Fibroblast of peridontal ligament (primary cell): ENCODE results near the gene HS1BP3.

Experiments
- DNase-seq: peaks from one replicate; pipeline ENCODE4 v3.0.0-alpha.2; 2010; ENCODE audit errors: extremely low read depth

The HS1BP3 gene

GRCh38 chr2:20629581-20630171 is 21.2 kb downstream of the HS1BP3 start:
- DNase-seq, result no peak

GRCh38 chr2:20629181-20629580 is 21.7 kb downstream of the HS1BP3 start:
- DNase-seq, result no peak

GRCh38 chr2:20627712-20628380 is 23.1 kb downstream of the HS1BP3 start:
- no peak for DNase-seq

- no peak for DNase-seq
These were observed 24.0 kb downstream of the HS1BP3 start for GRCh38 chr2:20626698-20627513.

DNA sequence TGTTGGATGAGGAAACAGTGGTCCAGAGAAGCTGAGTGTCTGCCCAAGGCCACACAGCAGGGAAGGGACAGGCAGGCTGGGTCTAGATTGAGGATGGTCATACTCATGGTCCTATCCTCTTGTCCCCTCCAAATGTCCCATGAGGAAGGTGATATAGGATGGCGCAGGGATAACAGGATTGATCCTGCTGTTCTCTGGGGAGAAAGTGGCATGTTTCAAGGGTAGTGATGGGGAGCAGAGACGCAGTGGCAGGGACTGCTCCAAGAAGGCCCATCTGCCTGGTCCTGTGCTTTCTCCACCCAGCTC is 24.6 kb downstream of the HS1BP3 start:
- DNase-seq, result no peak

DNA sequence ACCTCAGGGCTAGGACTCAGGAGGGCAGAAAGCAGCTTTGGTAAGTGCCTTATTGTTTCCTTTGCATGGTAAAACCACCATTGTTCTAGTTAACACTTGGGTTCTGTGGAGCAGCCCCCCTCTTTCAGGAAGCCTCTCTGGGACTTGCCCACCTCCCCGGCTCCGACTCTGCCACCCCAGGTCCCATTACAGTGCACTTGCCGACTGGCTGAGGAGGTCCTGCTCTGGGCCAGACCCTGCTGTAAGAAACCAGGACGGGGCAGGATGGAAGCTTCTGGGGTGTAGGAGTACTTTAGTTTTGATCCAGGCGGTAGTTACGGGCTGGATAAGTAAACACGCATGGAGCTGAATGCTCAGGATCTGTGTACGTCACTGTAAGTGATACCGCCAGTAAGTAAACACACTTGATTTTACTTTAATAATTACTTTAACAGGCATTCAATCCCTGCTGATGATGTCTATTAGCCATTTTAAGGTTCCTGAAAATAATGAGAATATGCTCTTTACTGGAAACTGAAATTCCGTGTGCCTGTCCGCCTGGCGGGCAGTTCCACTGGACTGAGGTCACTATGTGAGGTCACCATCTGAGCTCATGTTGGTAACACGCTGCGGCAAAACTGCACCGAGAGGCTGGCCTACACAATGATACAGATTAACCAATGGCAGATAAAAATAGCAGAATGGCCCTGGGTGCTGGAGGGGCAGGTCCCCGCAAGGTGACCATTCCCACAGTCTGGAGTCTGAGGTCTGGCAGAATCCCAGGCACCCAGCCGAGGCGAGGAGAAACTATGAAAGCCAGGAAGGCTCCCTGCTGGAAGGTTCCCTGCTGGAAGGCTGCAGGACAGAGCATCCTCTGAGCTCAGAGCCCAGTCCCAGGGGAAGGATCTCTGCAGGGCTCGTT is 25.2 kb downstream of the HS1BP3 start:
- no peak for DNase-seq

DNA sequence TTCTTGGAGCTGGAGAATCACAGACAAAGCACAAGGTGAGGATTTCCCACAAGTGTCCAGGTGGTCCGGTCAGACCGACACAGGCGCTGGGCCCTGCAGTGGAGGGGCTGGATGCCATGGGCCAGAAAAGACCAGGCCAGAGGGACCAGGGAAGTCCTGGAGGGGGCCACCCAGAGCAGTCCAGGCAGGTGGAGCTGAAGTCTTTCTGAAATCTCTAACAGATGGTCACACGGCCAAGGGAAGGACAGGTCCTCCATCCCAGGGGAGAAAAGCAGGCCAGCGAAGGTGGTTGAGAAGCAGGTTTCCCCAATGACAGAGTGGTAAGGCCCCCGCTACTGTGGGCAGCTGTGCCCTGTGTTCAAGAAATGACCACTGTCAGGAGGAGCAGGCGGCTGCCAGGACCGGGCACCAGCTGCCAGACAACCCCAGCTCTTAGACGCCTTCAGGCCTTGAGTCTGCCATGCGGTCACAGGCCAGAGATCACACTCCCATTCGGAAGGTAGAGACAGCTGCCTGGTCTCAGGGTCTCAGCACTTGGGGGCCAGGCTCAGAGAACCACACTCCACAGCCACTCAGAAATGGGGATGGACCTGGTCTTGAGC is 25.9 kb downstream of the HS1BP3 start:
- DNase-seq, result no peak

DNA sequence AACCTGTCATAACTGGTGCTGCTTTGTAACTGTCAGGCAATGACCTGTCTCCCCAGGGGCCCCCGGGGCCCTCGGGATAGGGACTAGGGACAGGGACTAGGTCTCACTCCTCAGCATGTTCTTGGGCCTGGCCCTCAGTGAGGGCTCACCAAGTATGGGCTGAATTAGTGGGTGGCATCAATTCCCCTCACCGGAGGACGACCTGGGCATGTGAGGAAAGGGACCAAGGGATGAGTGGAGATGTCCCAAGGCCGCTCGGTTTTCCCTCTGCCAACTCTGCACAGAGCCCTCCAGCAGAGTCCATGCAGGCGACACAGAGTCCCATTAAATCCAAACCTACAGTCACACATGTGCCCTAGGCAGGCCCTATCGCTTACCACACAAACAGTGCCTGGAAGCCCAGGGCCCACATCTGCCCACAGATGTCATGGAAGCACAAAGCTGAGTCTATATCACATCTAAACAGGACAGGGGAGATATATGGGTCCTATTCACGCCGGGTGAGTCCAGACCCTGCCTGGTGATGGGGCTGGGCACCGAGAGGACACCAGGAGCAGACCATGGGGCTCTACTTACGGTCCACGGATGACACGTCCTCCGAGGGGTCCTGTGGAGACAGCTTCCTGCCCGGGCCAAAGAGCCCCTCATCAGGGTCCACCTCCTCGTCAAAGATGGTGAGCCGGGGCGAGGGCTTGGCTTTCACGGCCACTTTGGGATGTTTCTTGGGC is 26.6 kb downstream of the HS1BP3 start:
- no peak for DNase-seq

GRCh38 chr2:20623741-20624155 is 27.1 kb downstream of the HS1BP3 start:
- DNase-seq, result no peak

DNA sequence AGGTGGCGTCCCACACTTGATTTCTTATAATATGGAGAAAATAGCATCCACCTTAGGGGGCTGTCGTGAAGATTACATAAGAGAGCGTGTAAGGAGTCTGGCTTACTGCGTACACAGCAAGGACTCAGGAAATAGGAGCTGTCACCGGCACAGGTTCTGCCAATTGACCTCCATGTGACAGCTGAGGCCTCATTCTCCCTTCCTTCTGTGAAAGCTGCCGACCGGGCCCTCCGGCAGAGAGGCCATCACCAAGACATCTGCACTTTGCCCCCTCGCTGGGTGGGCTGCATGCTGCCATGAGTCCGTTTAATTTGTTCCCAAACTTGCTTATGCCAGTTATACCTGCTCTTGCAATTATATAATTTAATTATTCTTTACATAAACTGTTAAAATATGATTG is 27.7 kb downstream of the HS1BP3 start:
- DNase-seq, result no peak

GRCh38 chr2:20622731-20623130 is 28.2 kb downstream of the HS1BP3 start:
- no peak for DNase-seq

- DNase-seq, result no peak
These were observed 28.6 kb downstream of the HS1BP3 start for GRCh38 chr2:20622296-20622686.

- no peak for DNase-seq
These were observed 29.3 kb downstream of the HS1BP3 start for GRCh38 chr2:20621366-20622295.

DNA sequence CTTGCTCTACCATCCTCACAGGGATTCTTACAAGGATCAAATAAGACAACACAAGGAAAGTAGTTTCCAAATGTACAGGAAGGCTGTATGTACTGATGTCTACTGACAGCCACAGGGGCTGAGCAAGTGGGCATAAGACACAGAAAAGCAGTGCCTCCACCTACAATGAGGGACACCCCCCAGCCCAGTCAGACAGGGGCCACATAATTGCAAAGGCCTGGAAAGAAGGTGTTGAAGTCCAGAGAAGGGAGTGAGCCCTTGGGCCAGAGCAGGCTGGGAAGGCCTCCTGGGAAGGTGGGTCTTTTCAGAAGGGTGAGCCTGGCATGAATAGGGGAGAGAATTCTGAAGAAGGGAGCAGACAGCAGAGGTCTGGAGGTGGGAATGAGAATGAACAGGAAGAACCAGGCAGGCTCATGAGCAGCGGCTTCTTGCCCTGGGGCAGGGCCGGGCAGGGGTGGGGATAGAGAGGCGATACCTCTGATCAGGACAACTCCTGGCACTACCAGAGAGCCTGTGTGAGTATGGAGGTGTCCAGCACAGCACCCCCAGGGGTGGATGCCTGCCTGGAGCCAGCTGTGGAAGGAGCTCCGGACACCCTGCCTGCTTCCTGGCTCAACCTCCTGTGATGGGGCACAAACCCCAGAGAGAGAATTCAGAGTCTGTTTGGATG is 30.1 kb downstream of the HS1BP3 start:
- DNase-seq, result no peak

DNA sequence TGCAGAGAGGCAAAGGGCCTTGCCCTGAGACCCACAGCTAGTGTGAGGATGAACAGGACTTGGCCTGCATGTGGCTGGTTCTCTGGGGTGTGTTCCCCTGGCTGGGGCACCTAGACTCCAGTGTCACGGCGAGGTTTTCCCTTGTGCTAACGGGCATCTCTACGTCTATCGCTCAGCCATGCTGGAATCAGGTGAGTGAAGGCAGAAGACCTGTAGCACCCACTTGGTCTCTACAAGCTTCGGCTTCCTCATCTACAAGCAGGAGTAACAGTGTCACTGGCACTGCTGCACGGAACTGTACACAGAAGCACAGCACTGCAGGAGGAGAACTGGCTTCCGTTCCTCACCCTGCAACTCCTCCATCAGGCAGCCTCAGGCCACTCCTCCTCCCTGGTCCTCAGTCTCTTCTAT is 30.6 kb downstream of the HS1BP3 start:
- DNase-seq, result no peak

DNA sequence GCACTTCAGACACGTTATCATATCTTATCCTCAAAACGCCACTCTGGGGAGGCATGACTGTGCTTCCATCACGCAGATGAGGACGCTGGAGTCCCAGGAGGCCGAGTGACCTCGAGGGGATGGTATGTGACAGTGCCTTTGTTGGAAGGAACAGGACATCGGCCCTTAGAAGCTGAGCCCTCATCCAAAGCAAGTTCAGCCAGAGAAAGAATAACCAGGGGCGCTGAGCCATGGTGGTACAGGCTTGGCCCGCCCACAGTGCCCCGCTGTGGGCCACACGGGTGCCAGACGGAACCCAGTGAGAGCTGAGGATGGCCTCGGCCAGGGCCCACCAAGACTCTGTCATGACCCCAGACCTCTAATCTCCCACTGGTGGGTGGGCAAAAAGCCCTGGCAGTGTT is 31.3 kb downstream of the HS1BP3 start:
- no peak for DNase-seq

GRCh38 chr2:20618886-20619521 is 31.9 kb downstream of the HS1BP3 start:
- DNase-seq, result no peak

DNA sequence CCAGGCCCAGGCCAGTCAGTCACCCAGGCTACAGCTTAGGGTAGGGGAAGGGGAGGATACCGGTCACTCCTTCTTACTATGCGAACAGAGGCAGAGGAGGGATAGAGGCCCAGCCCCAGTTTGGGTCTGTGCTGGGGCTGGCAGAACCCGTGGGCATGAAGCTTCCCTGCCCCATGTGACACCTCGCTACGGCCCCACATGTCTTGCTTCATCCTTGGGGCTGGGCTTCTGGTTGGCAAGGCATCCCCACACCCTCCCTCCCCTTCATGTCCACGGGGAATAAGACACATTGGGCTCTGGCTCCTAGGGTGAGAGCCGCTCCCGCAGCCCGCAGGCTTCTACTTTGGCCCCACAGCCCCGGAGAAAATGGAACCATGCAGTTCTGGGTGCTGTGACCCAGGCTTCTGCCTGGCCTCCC is 32.4 kb downstream of the HS1BP3 start:
- DNase-seq, result no peak
